Uterus (tissue), 4 donors: ENCODE measurements around the gene KRT79. TPM values are rescaled to one million over a fixed set of nuclear protein-coding genes. Genes with fewer than 3 reads are reported as not detected.

Experiments used
- DNase-seq, 2 donors: peaks; one replicate each; pipeline ENCODE4 v3.0.0-alpha.2; 2019 to 2020
- H3K27ac ChIP-seq, 2 donors: fragments of 200-600 bp; sonication (generic); 1 replicate in 1 of 2; 2 replicates in 1 of 2; pipeline ENCODE4 v1.5.1; 2016 to 2018
- H3K27me3 ChIP-seq, 2 donors: fragments of 200-600 bp; sonication (generic); one replicate each; pipeline ENCODE4 v1.5.1; 2018 to 2019; ENCODE audit warnings: control low read depth in 1 of 2
- H3K36me3 ChIP-seq, 2 donors: fragments of 200-600 bp; sonication (generic); one replicate each; pipeline ENCODE4 v1.5.1; 2019; ENCODE audit warnings: control low read depth in 1 of 2
- H3K4me1 ChIP-seq, 2 donors: fragments of 200-600 bp; sonication (generic); one replicate each; pipeline ENCODE4 v1.5.1; 2018 to 2019; ENCODE audit warnings: control low read depth in 1 of 2
- H3K4me3 ChIP-seq, 2 donors: fragments of 200-600 bp; sonication (generic); 1 replicate in 1 of 2; 2 replicates in 1 of 2; pipeline ENCODE4 v1.5.1; 2018 to 2019; ENCODE audit warnings: mild to moderate bottlenecking in 1 of 2
- H3K9me3 ChIP-seq, 2 donors: fragments of 200-600 bp; sonication (generic); one replicate each; pipeline ENCODE4 v1.5.1; 2019; ENCODE audit warnings: control low read depth in 1 of 2
- POLR2A ChIP-seq, 2 donors: fragments of 450-650 bp; IDR thresholded peaks; one replicate each; pipeline ENCODE4 v1.6.1; 2016; ENCODE audit warnings: antibody characterized with exemption in 2 of 2, mild to moderate bottlenecking in 1 of 2, moderate library complexity in 1 of 2
- intact Hi-C: fragments of 100-400 bp; cut with DNase I; formaldehyde crosslinking; loops from one replicate; pipeline ENCODE4 v1.15.1; 2023; ENCODE audit warnings: low total_unique reads
- total RNA-seq, 4 donors: library from RNA; depleted of rRNA in 3 of 4; stranded (reverse); fragments of >200 nt in 3 of 4; gene quantifications; one replicate each; pipeline versions ENCODE4 v1.1.0 to v1.2.4, GENCODE V29; 2014 to 2023
- TF ChIP-seq, protein P1 (sequence below), 4 experiments: fragments of 200-600 bp in 2 of 4; fragments of 450-650 bp in 2 of 4; sonication (generic) in 2 of 4; IDR thresholded peaks; one replicate each; pipeline ENCODE4 v1.5.1; 2016 to 2019; ENCODE audit warnings: antibody characterized with exemption in 4 of 4, mild to moderate bottlenecking in 2 of 4, moderate library complexity in 1 of 4
- donor health status: DM: yes; HTN: yes; CAD: no.

KRT79 gene
- total RNA-seq, 4 donors from 2014 or later = not detected

- DNase-seq = no peak
- no peaks in the 10 kb centered on the region for H3K27me3 ChIP-seq
- intact Hi-C loops = no loop called here
- H3K4me3 ChIP-seq = no peak overlapping the region
- H3K4me1 ChIP-seq = no peaks in the 10 kb centered on the region
- no peak for TF ChIP-seq POLR2A (IDR thresholded peaks at IDR 0.05)
- TF ChIP-seq, protein P1, sequence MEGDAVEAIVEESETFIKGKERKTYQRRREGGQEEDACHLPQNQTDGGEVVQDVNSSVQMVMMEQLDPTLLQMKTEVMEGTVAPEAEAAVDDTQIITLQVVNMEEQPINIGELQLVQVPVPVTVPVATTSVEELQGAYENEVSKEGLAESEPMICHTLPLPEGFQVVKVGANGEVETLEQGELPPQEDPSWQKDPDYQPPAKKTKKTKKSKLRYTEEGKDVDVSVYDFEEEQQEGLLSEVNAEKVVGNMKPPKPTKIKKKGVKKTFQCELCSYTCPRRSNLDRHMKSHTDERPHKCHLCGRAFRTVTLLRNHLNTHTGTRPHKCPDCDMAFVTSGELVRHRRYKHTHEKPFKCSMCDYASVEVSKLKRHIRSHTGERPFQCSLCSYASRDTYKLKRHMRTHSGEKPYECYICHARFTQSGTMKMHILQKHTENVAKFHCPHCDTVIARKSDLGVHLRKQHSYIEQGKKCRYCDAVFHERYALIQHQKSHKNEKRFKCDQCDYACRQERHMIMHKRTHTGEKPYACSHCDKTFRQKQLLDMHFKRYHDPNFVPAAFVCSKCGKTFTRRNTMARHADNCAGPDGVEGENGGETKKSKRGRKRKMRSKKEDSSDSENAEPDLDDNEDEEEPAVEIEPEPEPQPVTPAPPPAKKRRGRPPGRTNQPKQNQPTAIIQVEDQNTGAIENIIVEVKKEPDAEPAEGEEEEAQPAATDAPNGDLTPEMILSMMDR (IDR thresholded peaks at IDR 0.05) = no peak
- H3K9me3 ChIP-seq = no peaks in the 10 kb centered on the region
- H3K27ac ChIP-seq = no peak overlapping the region
- no peaks in the 10 kb centered on the region for H3K36me3 ChIP-seq
Measured at GRCh38 chr12:52817003-52817698, 17.0 kb downstream of the KRT79 start.

DNA sequence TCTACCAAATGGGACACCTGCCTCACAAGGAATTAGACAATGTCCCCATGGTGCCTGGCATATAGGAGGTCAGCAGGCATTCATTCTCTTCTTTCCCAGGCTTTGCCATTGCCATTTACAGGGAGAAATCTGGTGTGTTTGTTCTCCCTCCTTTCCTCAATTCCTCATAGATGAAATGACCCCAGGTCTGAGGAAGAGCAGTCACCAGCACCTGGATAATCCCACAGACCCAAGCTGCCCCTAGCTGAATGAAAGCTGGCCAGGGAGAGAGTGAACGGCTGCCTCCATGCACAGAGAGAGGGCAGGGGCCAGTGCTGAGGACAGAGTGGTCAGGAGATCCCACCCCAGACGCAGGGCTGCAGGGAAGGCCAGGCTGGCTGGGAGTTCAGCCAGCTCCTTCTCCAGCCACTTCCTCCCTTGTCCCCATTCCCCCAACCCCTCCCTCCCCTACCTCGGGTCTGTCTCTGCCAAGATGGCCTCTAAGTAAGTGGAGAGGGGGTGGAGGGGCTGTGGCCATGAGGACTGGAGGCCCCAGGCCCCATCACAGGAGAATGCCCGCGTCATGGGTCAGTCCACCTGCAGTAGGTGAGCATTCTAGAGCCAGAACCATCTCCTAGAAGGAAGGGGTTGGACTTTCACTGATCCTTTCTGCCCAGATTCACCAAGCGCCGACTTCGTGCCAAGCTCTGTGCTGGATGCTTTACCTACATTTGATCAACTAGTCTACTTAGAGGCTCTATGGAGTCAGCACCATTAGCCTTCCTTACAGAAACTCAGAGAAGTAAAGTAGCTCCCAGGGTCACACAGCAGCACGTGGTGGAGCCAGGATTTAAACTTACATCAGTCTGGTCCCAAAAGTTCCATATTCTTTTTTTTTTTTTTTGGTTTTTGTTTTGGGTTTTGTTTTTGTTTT is 18.2 kb downstream of the KRT79 start:
- DNase-seq = no peak
- Histone ChIP-seq H3K4me3 (no peak overlapping the region), H3K4me1 (no peaks in the 10 kb centered on the region), H3K27me3 (no peaks in the 10 kb centered on the region), H3K9me3 (no peaks in the 10 kb centered on the region), H3K36me3 (no peaks in the 10 kb centered on the region), H3K27ac (no peak overlapping the region)
- intact Hi-C loops = no loop called here
- TF ChIP-seq POLR2A (IDR thresholded peaks at IDR 0.05) = no peak
- TF ChIP-seq, protein P1 (IDR thresholded peaks at IDR 0.05) = no peak

DNA sequence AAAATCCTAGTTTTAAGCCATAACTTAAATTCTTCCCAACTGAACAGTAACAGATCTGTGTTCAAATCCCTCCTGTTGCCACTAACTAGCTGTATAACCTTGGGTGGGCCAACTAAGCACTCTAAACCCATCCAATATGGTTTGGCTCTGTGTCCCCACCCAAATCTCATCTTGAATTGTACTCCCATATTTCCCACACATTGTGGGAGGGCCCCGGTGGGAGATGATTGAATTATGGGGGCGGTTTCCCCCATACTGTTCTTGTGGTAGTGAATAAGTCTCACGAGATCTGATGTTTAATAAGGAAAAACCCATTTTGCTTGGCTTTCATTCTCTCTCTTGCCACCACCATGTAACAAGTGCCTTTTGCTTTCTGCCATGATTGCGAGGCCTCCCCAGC is 18.9 kb downstream of the KRT79 start:
- Histone ChIP-seq H3K9me3 (no peaks in the 10 kb centered on the region), H3K36me3 (no peaks in the 10 kb centered on the region), H3K27me3 (no peaks in the 10 kb centered on the region), H3K27ac (no peak overlapping the region), H3K4me1 (no peaks in the 10 kb centered on the region), H3K4me3 (no peak overlapping the region)
- intact Hi-C loops = no loop called here
- DNase-seq = no peak
- TF ChIP-seq POLR2A (IDR thresholded peaks at IDR 0.05) = no peak
- TF ChIP-seq, protein P1 (IDR thresholded peaks at IDR 0.05) = no peak

GRCh38 chr12:52814710-52815155 is 19.4 kb downstream of the KRT79 start:
- no peaks in the 10 kb centered on the region for H3K4me1 ChIP-seq
- no peaks in the 10 kb centered on the region for H3K36me3 ChIP-seq
- no peak for DNase-seq
- no peak overlapping the region for H3K27ac ChIP-seq
- TF ChIP-seq POLR2A (IDR thresholded peaks at IDR 0.05) = no peak
- TF ChIP-seq, protein P1 (IDR thresholded peaks at IDR 0.05) = no peak
- H3K4me3 ChIP-seq = no peak overlapping the region
- intact Hi-C loops = no loop called here
- H3K9me3 ChIP-seq = no peaks in the 10 kb centered on the region
- no peaks in the 10 kb centered on the region for H3K27me3 ChIP-seq
